GM18867 (cell line): ENCODE measurements around the gene ARID5A.

Experiments
- ATAC-seq: cut with Tn5 transposase; IDR thresholded peaks from one replicate; pipeline ENCODE4 v1.9.1; 2021; ENCODE audit warnings: mild to moderate bottlenecking, moderate library complexity; ENCODE audit not compliant: unreplicated experiment

Gene ARID5A

DNA sequence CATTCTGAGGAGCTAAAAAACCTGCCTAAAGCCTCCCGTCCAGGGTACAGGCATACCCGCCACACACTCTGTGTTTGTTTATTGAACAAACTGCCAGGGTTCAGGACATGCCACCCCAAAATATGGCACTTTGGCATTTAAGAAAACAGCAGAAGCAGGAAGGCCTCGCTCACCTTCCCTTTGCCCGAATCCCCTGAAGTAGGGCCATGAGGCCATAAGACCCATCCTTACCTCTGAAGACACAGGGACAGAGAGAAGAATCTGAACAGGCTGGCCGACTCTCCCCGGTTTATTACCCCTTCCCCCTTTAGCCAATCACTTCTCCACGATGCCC, 29.7 kb upstream of the ARID5A start:
- ATAC-seq = no peak

DNA sequence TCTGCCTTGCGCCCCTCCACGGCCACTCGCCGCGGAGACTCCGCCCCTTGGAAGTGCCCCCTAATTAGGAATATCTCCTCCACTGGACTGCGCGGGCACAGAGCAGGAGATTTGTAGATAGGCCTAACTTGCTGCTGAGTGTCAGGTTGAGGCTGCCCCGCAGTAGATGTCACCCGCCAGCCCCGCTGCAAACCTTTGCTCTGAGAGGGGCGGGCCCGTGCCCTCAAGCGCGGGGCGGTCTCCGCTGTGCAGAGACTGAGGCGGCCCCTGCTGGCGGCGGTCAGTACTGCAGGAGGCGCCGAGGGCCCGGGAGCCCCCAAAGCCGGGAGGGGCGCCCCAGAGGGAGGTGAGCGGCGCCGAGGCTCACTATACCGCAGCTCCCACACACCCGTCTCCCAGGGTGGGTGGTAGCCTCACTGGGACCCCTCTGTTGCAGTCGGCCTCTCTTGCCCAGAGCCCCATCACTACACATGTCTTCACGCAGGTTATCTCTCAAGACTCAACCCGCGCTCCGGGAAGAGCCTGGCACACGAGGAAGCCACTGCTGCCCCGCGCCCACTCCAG, 28.5 kb upstream of the ARID5A start:
- peak; percentile 43 for ATAC-seq

DNA sequence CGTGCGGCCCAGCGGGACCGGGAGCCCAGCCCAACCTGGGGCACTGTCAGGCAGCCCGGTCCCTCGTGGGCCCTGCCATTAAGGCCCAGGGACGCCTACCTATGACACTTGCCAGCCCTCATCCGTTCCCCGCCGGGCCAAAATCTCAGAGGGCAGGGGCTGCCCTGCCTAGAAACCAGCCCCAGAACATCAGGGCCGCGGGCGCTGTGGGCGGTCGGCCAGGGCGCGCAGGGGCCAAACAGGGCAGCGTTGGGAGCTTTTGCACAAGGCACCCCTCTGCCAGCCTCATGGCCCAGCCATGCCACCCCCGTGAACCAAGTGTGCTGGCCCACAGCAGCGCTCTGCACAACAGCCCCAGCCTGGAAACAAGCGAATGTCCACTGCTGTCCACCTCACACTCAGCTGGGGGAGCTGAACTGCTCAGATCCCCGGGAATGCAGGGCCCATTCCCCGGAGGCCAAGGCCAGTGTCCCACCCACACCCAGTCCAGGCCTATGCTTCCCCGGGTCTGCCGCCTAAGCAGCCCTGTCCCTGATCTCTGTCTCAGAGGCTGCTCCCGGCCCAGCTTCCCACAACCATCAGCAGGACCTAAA, 27.9 kb upstream of the ARID5A start:
- ATAC-seq = no peak

DNA sequence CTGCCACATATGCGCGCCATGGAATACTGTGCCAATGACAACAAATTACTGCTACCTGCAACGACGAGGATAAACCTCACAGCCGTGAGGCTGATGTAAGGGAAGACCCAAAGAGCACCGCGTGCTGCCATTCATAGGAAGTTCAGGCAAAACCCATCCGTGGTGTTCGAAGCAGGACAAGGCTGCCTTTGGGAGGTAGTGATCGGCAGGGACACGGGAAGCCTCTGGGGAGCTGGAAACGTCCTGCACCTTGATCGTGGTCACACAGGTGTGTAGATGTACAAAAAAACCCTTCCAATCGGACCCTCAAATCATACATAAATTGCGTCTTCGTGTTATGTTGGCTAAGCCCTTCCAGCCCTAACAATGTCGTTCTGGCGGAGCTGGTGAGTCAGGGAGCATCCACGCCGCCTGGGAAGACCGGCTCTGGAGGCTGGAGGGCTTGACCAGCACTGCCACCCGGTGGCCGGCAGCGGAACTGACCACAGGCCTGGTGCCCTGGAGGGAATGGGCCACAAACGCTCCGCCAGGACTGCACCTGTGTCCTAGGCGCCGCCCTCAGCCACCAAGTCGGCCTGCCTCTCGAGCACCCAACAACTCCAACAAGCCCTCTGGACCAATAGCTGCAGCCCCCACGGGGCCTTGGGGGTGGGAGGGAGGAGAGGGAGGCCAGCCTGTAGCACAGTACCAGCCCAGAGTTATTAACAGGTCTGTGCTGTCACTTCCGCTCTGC, 27.3 kb upstream of the ARID5A start:
- peak; percentile 65 for ATAC-seq

DNA sequence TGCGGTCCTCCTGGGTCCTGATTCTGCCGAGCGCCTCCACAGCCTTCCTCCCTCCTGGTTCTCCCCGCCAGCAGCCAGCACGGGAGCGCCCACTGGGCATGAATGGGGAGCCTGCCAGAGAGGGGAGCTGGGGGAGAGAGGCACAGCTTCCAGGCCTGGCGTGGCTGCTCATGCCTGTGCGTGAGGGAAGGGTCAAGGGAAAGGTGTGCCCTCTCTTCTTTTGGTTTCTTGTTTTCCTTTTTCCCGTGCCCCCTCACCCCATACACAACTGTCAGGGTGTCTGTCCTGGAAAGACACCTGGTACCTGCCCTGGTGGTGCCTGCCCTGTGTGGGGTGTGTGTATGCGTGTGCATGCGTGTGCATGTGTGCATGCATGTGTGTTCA, 26.7 kb upstream of the ARID5A start:
- ATAC-seq = no peak

DNA sequence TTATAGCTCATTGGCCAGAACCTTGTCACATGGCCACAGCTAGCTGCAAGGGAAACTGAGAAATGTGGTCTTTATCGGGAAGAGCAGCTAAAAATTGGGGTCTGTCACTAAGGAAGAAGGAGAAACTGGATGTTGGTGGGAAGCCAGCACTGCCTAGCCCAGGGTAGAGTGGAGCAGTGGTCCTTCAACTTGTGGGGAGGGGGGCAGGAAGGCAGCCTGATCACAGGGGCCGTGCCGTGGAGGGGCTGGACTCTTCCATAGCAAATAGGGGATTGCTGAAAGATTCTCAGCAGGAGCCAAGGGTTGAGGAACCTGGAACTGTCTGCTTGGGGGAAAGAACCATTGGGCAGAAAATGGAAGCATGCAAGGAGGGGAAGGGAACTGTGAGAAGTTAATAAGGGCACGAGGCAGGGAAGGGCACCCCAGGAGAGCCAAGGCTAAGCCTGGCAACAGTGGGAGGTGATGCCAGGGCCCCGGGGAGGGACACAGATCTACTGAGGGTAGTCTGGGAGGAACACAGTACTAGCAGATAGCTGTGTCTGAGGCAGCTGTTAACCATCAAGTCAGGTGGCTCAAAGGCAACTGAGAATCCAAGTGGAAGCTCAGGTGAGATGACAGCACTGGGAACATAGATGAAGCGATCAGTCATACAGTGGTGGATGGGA, 25.5 kb upstream of the ARID5A start:
- no peak for ATAC-seq

DNA sequence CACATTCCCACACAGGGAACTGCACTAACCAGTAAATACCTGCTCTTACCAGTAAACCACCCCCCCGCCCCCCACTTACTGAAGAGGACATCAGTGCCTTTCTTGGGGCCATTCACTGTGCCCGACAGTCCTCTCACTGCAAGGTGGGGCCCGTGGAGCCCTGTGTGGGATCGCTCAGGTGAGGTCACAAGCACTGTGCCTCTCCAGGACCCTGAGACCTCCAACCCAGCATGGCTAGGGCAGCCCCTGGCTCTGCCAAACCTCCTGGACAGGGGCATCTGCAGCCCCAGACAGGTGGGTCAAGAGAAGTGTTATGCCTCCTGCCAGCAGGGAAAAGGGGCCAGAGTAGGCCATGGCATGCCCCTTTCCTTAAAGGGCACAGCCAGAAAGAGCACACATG, 24.7 kb upstream of the ARID5A start:
- ATAC-seq = no peak

DNA sequence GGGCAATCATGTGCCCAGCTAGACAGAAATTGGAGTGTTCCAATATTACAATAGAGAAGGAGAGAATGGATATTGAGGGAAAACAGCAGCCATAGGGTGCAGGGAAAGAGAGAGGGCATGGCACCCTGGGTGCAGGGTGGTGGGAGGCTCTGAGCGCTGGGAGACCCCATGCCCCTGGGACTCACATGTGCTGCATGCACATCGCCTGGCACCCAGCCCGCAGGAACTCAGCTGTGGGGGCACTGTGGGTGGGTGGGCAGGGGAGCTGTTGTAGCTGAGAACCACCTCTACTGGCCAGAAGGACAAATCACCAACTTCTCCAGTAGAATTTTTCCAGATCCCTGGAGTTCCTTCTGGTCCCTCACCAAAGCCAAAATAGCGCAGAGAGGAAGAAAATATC, 24.2 kb upstream of the ARID5A start:
- ATAC-seq = no peak

DNA sequence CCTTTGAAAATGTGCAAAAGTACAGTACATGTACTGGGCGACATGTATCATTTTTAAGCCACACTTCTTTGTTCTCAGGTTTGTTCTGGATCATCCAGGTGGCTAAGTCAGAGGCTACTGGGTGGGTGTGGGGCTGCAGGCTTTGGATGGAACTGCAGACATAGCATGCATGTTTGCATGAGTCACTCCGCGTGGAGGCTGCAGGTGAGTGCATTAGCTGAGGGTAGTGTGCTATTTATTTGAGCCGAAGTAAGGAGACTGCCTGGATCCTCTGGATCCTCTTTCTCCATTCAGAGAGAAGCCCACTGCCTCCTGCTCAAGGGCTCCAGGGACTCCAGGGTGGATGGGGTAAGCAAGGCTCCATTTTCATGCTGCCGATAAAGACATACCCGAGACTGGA, 22.0 kb upstream of the ARID5A start:
- ATAC-seq = no peak

DNA sequence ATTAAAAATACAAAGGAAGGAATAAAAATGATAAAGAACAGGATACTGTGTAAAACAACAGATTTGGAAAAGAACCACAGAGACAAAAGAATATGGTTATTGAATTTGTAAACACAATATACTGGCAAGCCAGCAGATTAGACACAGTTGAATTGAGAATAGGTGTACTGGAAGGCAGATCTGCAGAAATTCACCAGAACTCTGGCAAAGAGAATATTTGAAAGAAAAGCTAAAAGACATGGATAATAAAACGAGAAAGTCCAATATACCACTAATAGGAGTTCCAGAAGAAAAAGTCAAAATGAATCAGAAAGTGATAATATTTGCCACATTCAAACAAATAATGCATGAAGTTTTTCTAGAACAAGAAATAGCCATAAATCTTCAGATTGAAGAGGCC, 19.5 kb upstream of the ARID5A start:
- ATAC-seq = no peak

DNA sequence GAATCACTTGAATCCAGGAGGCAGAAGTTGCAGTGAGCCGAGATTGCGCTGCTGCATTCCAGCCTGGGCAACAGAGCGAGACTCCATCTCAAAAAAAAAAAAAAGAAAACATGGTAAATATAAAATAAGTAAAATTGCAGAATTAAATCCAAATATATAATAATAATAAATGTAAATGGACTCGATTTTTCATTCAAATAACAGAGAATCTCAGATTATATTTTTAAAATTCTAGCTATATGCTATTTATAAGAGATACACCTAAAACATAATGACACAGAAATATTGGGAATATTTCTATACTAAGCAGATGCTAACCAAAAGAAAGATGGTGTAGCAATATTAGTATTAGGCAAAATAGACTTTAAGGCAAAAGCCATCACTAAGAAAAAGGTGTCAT, 16.3 kb upstream of the ARID5A start:
- ATAC-seq = no peak

DNA sequence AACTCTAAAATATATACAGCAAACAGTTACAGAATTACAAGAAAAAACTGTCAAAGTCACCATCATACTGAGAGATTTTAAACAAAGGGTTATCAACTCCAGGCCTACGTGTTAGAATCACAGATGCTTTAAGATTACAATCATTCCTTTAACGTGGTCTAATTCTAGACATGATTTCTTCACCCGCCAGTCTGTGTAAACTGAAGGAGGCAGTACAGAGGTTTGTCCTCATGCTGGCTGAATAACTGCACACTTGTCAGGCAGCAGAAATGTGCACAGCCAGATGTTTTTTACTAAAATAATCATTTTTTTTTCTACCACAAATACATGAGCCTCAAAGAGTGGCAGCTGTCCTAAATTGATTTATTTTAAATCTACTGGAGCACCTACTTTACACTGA, 15.9 kb upstream of the ARID5A start:
- no peak for ATAC-seq

DNA sequence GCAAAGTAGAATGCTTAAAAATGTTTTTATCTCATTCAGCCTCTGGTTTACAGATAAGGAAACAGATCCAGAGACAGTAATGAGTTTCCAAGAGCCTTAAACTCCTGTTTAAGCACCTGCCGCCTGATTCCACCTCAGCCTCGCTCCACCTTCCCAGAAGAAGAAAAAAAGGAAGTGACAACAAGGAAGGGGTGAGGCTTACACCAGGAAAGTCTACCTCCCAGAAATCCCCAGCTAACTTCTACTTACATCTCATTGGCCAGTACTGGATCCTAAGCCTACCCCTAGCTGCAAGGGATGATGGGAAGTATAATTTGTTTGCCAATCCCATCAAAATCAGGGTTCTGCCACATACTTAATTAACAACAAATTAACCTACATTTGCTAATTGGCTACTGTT, 15.3 kb upstream of the ARID5A start:
- no peak for ATAC-seq

DNA sequence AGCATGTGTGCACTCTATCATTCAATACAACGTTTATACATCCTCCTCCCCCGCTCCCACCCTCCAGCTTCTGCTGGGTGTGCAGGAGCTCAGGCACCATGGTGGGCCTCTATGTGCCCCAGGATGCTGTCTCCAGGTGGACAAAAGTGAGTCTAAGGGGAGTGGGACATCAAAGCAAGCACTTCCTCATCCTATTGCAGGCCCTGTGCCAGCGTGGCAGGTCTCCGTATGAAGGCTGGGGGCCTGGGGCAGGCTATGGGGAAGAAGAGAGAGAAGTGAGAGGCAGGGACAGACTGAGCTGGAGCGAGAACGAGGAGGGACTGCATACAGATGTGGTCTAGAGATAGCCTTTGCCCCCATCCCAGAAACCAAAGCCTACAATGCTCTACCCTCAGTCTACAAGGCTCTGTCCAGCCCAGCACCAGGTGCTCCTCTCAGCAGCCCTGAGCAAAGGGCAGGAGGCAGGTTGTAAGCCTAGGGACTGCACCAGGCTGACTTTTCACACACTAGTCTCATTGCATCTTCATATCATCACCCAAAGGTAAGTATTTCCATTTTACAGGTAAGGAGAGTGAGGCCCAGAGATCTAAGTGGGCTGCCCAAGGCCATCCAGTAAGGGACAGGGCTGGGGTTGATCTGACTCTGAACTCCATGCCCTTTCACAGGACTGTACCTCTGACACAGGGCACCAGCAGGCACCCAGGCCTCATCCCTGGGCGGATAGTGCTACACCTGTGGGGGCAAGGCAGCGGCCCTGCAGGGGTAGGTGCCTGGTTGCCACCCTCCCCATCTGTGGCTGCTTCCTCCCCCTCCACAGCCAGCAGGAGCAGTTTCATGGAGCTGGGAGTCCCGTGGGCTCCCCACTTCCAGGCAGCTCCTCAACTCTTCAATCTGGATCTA, 14.0 kb upstream of the ARID5A start:
- no peak for ATAC-seq

DNA sequence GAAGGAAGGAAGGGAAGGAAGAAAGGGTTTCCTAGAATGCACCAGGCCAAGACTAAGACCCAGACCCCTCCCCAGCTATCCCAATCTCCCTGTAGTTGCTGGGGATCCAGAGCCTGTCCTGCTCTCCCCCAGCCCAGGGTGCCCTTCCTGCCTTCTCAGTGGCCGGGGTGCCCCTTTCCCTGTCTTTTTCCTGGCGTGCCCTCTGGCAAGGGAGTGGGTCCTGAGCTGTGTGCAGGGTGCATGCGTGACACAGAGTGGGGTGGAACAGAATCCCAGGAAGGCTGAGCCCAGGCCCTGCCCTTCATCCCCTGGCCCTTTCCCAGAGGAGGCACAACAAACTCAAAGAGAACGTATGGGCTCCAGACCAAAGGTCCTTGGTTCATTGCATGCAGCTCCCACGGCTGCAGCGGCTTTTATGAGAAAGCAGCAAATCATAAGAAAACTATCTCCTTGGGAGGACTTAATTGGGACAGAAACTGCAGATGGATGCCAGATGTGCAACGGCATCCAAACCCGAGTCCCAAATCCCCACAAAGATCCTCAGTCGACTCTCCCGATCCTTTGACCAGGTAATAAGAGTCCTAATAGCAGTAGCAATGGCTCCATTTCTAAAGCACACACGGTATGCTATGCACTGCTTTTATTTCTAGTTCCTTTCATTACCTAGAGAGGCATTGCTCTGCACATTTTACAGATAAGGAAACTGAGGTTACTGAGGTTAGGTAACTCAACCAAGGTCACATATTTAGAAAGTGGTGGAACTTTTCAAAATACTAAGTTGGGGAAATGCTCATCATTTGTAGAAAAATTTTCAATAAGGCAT, 12.7 kb upstream of the ARID5A start:
- ATAC-seq = no peak

DNA sequence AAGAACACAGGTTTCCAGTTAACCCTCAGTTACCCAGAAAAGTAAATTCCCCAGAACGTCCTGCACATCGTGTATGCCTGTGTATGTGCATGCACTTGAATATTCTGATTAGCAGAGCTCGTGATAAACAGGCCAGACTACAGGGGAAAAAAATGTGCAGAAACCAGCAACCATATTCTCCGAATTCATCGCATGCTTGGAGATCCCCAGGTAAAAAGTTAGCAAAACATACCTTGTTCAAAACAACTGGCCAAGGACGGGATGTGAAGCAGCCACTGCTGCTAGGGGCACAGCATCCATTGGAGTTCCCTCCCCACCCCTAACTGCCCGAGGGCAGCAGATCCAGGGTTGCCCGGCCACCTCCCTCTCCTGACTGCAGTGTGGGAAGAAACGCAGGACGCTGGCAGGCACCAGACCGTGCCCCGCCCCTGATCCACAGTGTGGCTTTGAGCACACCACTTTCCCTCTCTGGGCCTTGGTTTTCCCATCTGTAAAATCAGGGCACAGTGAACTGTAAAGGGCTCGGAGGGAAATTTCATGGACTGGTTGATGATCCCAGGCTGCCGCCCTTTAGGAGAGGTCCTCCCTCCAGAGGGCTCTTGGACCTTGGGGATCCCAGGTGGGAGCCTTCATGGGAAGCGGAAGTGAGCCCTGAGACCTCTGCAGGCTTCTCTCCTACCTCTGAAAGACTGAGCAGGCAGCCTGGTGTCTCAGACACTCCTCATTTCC, 11.9 kb upstream of the ARID5A start:
- no peak for ATAC-seq

DNA sequence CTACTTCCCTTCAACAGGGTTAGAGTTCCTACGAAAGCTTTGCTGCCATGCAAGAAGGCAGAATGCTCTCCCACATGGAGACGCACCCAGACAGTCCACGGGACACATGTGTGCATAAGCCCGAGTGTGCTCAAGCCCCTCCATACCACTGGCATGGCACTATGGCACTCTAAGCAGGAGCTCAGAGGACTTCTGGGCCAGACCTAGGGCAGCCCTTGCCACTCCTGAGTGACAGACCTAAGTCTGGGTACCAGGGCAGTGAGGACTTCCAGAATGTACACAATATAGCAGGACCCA, 11.4 kb upstream of the ARID5A start:
- no peak for ATAC-seq

DNA sequence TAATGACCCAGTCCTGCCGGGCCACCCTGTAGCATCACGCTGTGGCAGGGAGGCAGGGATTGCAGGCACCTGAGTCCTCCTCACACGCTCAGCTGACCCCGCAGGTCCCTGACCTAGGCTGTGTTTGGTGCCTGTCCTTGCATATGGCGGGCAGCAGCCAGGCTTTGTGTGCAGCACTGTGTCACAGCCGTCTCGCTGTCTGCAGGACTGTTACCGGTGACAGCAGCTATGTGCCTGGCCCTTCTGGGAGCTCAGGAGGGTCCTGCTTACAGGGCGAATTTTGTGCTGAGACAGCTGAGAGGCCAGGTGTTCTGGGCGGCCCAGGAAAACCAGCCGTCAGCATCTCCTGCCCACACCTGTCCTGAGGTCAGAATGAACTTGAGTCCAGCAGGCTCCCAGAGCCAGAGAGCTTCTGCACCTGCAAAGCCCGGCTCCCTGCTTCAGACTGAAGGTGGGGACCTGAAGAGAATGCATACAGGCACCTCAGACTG, 10.4 kb upstream of the ARID5A start:
- ATAC-seq = no peak

DNA sequence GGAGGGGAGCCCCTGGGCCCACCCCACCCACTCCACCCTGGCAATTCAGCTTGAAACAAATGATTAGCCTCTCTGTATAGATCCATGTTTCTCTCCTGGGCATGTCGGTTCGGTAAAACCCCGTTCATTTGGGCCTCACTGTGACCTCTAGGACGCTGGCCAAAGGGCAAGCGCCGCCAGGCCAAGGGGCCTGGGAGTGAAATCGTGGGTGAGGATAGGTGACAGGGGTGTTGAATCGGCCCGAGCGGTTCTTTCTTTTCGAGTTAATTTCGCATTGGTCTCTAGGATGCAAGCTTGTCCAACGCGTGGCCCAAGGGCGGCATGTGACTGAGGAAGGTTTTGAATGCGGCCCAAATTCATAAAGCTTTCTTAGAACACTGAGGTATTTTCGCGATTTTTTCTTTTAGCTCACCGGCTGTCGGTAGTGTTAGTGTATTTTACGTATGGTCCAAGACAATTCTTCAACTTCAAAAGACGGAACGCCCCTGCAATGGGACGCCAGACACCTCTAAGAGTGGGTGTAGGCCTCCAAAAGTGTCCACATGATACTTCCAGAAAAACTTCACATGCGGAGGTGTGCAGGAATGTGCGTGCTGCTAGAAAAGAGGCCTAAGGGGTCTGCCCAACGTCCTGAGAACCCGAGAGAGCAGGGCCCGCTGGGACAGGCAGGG, 9.8 kb upstream of the ARID5A start:
- ATAC-seq = no peak
